Measurements from ENCODE around the gene SEPTIN8.
"Not testable (repeated sequence)": the region's sequence is repeated elsewhere in the genome, so short reads cannot be mapped to it uniquely, and the experiment has no call there.

The SEPTIN8 gene

DNA sequence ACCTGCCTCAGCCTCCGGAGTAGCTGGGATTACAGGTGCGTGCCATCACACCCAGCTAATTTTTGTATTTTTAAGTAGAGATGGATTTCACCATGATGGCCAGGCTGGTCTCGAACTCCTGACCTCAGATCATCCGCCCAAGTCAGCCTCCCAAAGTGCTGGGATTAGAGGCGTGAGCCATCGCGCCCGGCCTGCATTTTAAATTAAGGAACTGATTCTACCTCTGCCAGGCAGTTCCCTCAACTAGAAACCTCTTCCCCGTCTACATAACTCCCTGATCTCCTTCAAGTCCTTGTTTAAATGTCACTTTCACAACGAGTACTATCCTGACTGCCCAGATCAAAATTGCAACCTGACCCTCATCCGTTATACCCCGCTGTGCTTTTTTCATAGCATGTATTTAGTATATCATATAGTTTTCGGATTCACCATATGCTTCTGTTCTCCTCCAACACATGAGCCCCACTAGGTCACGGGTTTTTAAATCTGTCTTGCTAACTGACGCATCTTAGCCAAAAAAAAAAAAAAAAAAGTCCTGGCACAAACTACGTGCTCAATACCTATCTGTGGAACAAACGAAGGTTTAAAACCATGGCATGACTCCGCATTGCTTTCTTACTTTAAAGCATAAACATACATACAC lies 35.2 kb upstream of the SEPTIN8 start:
- DNase-seq (ENCODE audit: low read depth): no peak

DNA sequence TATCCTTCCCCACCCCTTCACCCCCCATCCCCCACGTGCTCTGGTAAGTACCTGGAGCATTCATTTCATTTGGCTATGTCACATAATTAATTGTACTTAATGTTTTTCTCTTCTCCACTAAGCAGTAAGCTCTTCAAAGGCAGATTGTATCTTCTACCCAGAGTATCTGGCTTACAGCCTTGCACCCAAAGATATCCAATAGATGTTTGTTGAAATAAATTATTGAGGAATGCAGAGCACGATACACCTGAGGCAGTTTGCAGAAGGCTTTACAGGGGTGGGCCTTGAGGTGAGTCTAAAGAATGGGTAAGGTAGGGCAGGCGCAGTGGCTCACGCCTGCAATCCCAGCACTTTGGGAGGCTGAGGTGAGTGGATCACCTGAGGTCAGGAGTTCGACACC lies 33.6 kb upstream of the SEPTIN8 start:
- DNase-seq (ENCODE audit: low read depth): no peak

DNA sequence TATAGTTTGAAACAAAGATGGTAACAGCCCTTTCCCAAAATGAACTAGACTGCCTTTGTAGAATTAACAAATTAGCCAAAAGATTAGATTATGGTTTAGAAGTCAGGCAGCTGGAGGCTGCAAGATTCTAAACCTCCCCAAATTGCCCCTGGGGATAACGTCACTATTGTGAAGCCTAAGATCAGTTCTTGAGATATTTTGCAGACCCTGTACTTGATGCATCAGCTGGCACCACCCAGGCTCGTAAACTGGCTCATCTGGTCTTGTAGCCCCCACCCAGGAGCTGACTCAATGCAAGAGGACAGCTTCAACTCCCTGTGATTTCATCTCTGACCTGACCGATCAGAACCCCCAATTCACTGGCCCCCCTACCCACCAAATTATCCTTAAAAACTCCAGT lies 31.8 kb upstream of the SEPTIN8 start:
- no peak for DNase-seq (ENCODE audit: low read depth)

DNA sequence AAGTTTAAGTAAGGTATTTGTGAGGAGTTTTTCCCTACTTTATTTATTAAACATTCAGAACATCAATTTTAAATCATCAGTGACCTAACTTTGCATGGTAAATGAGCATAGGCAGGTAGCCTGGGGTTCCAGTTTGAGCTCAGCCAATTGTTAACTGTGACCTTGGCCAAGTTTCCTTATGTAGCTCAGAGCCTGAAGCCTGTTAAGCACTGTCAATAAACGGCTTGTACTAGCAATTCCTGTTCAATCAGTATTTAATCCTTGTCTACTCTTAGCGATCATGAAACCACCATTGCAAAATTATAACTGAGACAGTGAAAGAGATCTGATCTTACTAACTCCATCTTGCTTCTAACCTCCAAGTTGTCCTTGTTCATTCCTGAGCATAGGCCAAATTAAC lies 31.4 kb upstream of the SEPTIN8 start:
- no peak for DNase-seq (ENCODE audit: low read depth)

DNA sequence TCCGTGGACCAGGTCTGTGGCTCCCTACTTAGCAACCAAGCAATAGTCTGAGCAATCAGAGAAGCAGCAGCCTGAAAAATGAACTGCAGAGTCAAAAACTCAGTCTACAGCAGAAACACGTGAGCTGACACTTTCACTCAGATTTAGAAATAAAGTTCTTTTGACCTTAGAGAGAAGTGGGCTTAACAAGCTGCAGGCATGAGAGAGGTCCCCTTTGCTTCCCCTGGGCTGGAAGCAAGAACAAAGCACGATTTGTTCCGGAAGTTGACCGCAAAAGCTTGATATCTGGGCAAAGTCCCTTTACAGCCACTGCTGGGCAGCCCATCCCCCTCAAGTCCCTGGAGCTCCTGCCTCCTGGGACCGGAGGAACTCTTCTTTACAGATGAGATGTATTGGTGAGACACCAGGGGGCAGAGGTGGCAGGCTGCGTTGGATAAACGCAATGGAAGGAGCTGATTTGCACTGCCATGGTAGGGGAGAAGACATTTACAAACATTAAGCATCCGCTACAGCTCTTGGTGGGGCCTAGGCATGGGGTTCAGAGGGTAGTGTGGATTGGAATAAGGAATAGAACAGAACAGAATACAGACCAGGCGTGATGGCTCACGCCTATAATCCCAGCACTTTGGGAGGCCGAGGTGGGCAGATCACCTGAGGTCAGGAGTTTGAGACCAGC lies 30.3 kb upstream of the SEPTIN8 start:
- DNase-seq (ENCODE audit: low read depth): no peak

DNA sequence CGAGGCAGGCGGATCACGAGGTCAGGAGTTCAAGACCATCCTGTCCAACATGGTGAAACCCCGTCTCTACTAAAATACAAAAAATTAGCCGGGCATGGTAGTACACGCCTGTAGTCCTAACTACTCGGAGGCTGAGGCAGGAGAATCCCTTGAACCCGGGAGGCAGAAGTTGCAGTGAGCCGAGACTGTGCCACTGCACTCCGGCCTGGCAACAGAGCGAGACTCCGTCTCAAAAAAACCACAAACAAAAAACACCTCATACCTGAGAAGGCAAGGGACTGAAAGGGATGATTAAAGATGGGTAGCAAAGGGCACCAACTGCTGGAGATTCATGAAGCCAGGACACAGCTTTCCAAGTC lies 29.7 kb upstream of the SEPTIN8 start:
- DNase-seq (ENCODE audit: low read depth): not testable (repeated sequence)

DNA sequence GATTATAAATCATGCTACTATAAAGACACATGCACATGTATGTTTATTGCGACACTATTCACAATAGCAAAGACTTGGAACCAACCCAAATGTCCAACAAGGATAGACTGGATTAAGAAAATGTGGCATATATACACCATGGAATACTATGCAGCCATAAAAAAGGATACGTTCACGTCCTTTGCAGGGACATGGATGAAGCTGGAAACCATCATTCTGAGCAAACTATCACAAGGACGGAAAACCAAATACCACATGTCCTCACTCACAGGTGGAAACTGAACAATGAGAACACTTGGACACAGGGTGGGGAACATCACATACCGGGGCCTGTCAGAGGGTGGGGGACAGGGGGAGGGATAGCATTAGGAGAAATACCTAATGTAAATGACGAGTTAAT lies 28.8 kb upstream of the SEPTIN8 start:
- DNase-seq (ENCODE audit: low read depth): not testable (repeated sequence)

DNA sequence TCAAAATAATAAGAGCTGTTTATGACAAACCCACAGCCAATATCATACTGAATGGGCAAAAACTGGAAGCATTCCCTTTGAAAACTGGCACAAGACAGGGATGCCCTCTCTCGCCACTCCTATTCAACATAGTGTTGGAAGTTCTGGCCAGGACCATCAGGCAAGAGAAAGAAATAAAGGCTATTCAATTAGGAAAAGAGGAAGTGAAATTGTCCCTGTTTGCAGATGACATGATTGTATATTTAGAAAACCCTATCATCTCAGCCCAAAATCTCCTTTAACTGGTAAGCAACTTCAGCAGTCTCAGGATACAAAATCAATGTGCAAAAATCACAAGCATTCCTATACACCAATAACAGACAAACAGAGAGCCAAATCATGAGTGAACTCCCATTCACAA lies 27.2 kb upstream of the SEPTIN8 start:
- DNase-seq (ENCODE audit: low read depth): not testable (repeated sequence)

DNA sequence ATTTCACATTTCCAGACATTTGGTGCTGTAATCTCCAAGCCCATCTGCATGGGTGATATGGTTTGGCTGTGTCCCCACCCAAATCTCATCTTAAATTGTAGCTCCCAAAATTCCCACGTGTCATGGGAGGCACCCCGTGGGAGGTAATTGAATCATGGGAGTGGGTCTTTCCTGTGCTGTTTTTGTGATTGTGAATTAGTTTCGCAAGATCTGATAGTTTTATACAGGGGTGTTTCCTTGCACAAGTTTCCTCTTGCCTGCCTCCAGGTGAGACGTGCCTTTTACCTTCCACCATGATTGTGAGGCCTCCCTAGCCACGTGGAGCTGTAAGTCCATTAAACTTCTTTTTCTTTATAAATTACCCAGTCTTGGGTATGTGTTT lies 25.6 kb upstream of the SEPTIN8 start:
- DNase-seq (ENCODE audit: low read depth): not testable (repeated sequence)

DNA sequence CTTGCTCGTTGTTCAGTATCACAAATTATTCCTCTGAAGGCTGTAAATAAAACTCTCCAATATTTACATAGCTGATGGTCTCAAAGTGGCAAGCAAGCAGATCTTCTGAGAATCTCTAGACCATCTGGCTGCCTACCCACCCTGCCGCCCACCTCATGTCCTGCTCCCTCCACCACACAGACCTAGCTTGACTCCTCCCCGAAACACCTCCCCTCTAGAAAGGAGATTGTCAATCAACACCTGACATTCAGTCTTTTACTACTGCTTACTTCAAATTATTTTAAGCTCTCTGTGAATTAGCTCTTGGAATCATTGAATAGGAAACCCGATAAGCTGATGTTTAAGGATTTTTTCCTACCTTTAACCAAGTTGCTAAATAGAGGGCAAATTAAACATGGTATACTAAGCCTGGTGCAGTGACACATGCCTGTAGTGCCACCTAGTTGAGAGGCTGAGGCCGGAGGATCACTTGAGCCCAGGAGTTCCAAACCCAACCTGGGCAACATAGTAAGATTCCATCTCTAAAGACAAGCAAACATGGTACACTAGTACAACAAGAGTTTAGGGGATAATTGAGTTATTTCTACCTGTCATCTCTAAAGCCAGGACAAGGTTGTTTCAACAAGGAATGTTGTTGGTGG lies 25.1 kb upstream of the SEPTIN8 start:
- DNase-seq (ENCODE audit: low read depth): no peak

DNA sequence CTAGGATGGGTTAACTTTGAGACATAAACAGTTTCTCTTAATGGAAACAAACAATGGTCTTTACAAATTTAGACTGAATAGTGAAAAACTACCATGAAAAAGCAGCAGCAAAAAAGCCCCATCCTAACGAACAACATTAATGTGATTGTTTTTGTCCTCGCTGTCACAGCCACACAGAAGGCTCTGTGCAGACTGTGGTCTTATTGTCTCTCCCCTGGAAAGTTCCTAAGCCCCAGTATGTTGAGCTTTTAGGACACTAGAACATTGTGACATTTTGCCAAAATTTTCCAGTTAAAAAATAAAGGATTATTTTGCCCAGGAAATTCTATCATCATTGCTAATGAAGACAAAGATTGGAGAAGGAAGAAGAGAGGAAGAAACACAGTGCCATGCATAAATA lies 23.5 kb upstream of the SEPTIN8 start:
- no peak for DNase-seq (ENCODE audit: low read depth)

DNA sequence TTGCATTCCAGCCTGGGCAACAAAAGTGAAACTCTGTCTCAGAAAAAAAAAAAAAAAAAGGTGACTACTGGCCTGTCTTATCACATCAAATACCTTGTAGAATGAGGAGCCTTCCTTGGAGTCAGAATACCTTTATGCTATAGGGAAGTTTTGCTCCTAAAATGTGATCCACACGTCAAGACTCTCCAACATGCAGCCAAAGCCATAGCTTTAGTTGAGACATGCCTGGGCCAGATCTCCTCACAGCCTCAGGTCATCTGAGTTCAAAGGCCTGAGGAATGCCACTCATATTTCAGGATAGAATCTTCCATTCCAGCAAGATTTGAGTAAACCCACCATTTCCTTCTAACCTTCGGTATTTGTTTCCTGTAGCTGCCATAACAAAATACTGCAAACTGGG lies 22.4 kb upstream of the SEPTIN8 start:
- DNase-seq (ENCODE audit: low read depth): no peak

DNA sequence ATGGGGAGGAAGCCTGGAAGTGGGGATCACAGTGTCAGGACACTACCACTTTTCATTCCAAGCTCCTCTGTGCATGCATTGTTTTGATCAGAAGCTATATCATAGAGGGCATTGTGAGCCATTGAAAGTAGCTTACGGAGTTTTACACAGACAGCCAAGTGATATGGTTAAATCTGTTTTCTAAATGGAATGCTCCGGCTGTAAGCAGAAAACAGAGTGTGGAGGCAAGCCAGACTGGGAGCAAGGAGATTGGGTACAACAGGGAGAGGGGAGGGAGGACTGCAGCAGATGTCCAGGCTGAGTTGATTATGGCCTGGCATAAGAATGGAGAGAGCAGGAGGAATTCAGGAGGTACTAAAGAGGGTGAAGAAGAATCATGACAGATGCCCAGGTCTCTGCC lies 20.6 kb upstream of the SEPTIN8 start:
- no peak for DNase-seq (ENCODE audit: low read depth)

DNA sequence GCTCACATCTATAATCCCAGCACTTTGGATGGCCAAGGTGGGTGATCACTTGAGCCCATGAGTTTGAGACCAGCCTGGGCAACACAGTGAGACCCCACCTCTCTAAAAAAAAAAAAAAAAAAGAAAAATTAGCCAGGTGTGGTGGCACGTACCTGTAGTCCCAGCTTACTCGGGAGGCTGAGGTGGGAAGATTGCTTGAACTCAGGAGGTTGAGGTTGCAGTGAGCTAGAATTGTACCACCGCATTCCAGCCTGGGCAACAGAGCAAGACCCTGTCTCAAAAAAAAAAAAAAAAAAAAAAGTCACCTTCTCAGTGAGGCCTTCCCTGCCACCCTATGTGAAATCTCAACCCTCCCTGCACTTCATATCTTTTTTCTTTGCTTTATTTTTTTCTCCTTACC lies 14.0 kb upstream of the SEPTIN8 start:
- DNase-seq (ENCODE audit: low read depth): no peak

DNA sequence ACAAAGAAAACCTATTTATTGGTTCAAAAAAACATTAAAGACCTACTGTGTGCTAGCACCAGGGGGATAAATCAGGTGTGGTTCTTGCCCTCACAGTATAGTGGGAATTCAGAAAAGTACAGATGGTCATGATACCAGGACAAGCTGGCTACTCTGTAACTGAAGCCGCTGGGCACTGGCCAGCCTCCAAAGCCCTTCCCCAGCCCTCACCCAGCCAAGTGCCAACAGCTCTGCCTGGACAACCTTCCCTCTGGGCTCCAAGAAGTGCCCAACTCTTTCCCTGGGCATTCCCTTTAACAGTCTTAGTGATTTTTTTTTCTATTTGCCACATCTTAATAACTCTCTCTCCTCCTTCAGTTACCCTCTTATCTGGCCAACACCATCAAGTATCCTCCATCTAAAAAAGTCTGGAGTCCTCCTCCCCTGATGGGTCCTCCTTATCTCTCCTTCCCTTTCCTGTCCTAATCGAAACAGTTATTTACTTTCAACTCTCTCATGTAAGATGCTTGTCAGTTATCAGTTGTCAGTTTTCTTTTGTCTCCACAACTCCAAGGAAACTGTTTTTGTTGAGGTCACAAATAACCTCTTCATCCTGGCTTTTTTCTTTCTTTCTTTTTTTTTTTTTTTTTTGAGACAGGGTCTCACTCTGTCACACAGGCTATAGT lies 13.3 kb upstream of the SEPTIN8 start:
- no peak for DNase-seq (ENCODE audit: low read depth)

DNA sequence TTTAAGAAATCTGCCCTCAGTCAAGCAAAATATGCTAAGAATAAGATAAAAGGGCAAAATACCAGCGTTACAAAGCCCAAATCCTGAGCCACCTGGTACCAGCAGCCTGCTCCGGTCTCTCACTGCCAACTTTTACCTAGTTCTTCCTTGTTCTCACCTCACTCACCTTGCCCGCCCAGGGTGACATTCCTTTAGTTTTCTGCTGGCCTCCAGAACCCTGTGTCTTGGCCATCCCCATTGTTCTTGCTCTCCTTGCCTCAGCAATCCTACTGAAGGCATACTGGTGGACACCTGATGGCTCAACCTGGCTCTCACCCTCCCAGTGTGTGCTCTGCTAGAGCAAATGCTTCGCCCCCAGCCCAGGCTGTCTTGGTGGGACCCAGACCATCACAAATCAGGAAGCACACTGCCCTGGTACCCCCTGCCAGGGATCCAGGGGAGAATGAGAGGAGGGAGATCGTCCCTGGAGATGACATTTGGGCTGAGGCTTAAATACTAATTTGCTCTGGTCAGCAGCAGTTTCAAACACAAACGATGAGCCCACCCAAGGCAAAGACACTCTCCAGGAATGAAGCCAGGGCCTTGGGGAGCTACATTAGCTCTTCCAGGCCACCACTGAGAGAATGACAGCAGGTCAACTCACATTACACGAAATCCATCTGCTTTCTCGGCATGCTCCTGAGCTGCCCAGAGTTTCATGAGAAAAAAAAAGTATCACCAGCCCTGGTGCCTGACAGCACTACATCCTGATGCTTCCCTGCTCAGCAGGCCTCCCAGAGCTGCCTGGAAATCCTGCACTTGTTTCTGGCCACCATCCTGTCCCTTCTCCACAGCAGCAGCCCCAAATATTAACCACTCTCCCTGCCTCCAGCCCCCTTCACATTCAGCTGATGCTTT lies 12.2 kb upstream of the SEPTIN8 start:
- no peak for DNase-seq (ENCODE audit: low read depth)

DNA sequence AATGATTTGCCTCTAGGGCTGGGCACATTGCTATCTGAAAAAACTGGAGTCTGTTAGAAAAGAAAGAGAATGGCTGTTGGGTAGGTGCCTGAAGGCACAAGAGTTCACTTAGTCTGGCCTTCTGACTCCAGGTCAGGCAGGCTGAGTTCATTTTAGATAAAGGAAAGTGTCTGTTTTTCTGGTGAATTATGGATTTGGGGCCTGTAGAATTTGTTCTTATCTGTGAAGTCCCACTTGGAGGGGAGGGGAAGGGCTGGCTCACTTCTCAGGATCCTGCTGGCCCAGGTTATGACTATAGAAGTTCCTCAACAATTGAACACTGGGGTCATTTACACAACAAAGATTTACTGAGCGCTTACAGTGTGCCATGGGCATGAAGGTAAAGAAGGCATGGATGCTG lies 11.5 kb upstream of the SEPTIN8 start:
- DNase-seq (ENCODE audit: low read depth): no peak

DNA sequence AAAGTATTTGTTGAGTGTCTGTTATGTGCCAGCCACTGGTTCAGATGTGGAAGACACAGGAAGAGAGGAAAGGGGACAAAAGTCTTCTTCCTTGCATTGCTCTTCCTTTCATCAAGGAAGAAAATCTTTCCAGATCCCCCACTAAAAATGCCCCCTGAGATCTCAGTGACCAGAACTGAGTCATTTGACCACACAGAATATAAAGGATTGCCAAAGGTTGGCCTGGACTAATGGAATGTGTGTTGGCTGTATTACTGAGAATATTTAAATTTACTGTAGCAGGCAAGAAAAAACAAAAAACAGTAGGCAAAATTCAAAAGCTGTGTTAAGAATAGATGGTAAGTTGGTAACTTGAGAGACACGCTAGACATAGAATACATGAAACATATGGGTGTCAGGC lies 10.0 kb upstream of the SEPTIN8 start:
- no peak for DNase-seq (ENCODE audit: low read depth)

DNA sequence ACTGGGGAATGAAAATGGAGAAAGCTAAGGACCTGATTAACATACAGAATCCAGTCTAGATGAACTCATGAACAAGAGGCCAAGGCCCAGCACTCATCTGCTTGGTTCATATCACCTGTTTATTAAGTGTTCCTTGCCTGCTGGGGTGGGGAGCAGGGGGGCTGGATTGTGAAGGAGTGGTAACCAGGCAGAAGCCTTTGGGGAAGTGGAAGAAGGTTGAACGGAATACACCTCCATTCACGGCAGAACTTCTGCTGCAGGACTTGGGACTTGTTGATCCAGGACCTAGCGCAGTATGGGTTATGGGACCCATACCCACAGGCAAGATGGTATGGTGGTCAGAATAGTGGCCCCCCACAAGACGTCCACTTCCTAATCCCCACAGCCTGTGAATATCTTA lies 8.8 kb upstream of the SEPTIN8 start:
- DNase-seq (ENCODE audit: low read depth): no peak

DNA sequence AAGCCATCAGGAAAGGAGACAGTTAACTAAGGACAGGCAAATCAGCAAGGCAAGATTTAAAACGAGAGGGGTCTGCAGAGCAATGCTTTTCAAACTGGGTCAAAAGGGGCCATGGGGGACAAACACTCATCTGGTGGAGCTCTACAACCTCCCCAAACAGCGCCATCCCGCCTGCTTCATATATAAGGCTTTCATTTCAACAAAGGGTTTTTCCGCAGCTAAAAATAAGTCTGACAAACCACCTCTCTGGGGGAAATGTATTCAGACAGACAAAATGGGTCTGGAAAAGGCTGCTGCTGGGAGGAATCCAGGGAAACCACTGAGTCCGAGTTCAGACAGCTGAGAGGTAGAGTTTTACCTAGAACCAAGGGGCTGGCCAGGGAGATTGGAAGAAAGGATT lies 8.3 kb upstream of the SEPTIN8 start:
- no peak for DNase-seq (ENCODE audit: low read depth)

DNA sequence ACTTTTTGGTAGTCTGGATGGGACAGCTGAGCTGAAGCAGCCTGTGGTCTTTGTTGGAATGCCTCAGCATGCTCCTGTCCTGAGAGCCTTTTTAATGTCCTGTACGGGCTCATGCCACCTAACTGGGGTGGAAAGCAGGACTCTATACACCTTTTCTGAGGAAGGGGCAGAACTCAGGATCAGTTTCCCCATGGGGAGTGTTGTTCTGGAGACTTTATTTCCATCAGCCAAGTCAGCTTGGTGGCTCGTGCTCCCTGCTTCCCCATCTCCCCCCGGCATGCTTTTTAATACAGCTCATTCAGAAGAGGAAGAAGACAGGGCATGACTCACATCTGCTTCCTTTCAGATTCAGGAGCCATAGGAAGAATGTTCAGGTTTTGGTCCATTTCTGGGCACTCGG lies 5.1 kb upstream of the SEPTIN8 start:
- no peak for DNase-seq (ENCODE audit: low read depth)

DNA sequence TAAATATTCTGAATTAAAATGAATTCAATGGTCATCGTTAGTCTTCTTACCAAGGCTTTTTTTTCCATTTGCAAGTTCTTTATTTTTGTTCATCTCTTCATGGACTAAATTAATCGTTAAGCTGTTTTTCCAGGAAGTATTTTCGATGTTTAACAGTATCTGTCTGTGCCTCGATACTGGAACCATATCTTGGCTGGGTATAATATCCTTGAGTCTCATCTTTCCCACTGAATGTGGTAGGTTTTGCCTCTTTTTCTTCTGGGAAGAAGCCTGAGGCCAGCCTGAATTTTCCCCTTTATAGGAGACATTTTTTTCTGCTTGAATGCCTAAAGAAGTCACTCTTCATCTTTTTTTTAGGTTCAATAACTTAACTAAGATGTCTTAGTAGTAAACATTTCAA lies 4.0 kb upstream of the SEPTIN8 start:
- DNase-seq (ENCODE audit: low read depth): no peak

All from activated T-cell treated with anti-CD3 and anti-CD28 coated beads for 48 hours (primary cell).